Spleen (tissue), 7 donors: ENCODE results near the gene AK3.

Source experiments
- CTCF ChIP-seq, 11 experiments: fragments of 200-600 bp in 7 of 11; fragments of 450-650 bp in 4 of 11; sonication (generic) in 4 of 11; IDR thresholded peaks in 8 of 11; conservative IDR thresholded peaks in 3 of 11; 1 replicate in 7 of 11; 2 replicates in 4 of 11; pipeline versions ENCODE4 v1.4.0 to v1.8.0; 2016 to 2021; ENCODE audit warnings: antibody characterized with exemption in 11 of 11, inconsistent platforms in 4 of 11, mild to moderate bottlenecking in 1 of 11
- POLR2A ChIP-seq, 3 donors: fragments of 450-650 bp; IDR thresholded peaks; one replicate each; pipeline ENCODE4 v1.5.1; 2017; ENCODE audit warnings: antibody characterized with exemption in 3 of 3, mild to moderate bottlenecking in 1 of 3
- POLR2AphosphoS5 ChIP-seq, 3 donors: sonication (generic); formaldehyde crosslinking; IDR thresholded peaks; one replicate each; pipeline ENCODE4 v1.5.1; 2017; ENCODE audit warnings: antibody characterized with exemption in 3 of 3
- donor health status: DM: no; HTN: no; CAD: no; lungs with moderate emphysema.
- donor health status: DM: no; HTN: no; CAD: no.
- donor health status: DM: no; HTN: no; CAD: no.

- TF ChIP-seq CTCF (IDR thresholded peaks at IDR 0.05 in 8 of 11, conservative IDR thresholded peaks at IDR 0.05 in 3 of 11), result no peak
- TF ChIP-seq POLR2AphosphoS5 (IDR thresholded peaks at IDR 0.05), result no peak
- no peak for TF ChIP-seq POLR2A (IDR thresholded peaks at IDR 0.05)
Measured at GRCh38 chr9:4714266-4715016, 26.6 kb downstream of the AK3 start.
